ENCODE measurements around the gene CBR1. TPM values are rescaled to one million over a fixed set of nuclear protein-coding genes. Genes with fewer than 3 reads are reported as not detected.

CBR1 gene
- total and polyA plus RNA-seq, 2 of the 8 experiments (the other 6 are each of a cell fraction or from before 2014, with no cell fraction given), result 1.8 to 207 TPM

GRCh38 chr21:36080386-36080785, 10.6 kb downstream of the CBR1 start:
- H2AFZ ChIP-seq (ENCODE audit: low read length), result no peak overlapping the region
- H3K36me3 ChIP-seq (ENCODE audit: control insufficient read depth in 2 of 4, insufficient read depth in 4 of 4, low read length in 3 of 4), result no peaks in the 10 kb centered on the region
- no peak overlapping the region for H3K56ac ChIP-seq (replicated peaks; ENCODE audit: insufficient read length, low read depth, low read length)
- H3K27ac ChIP-seq (ENCODE audit: low read depth, low read length), result no peak overlapping the region
- H3K4me1 ChIP-seq (replicated peaks in 1 of 4; ENCODE audit: control insufficient read depth in 3 of 4, insufficient read depth in 4 of 4, low read length in 3 of 4), result peaks cover 0 to under 1% (median under 1%) of the 10 kb centered on the region in 4 experiments; a peak in 2 of 7 replicates
- H4K5ac ChIP-seq (ENCODE audit: insufficient read length, low read depth, low read length), result no peak overlapping the region
- H3K23ac ChIP-seq (ENCODE audit: insufficient read length), result no peak overlapping the region
- no peak overlapping the region for H2BK120ac ChIP-seq (replicated peaks; ENCODE audit: low read depth, low read length)
- POLR2A ChIA-PET (ENCODE audit: partially characterized antibody), result interaction anchor here (1.0 to 1.6 kb wide), 2 partner anchors 10 to 21 kb away, joined by 3 to 7 read pairs; partner anchors contain the start of gene CBR1
- FAIRE-seq, result no peak
- CTCF ChIA-PET (ENCODE audit: partially characterized antibody), result interaction anchor here (0.6 to 3.0 kb wide), 3 partner anchors 24 to 32 kb away, joined by 3 to 8 read pairs (median 3); no protein-coding TSS in a partner anchor
- H2BK15ac ChIP-seq (ENCODE audit: low read length), result no peak overlapping the region
- no peaks in the 10 kb centered on the region for H3K79me2 ChIP-seq (ENCODE audit: control insufficient read depth in 1 of 2, insufficient read depth in 2 of 2, low read length in 2 of 2)
- no peaks in the 10 kb centered on the region for H3K79me1 ChIP-seq (ENCODE audit: low read depth, low read length)
- no peak for TF ChIP-seq EGR1 (IDR thresholded peaks at IDR 0.05; ENCODE audit: borderline replicate concordance, low read depth, low read length)
- TF ChIP-seq SIRT6 (IDR thresholded peaks at IDR 0.05; ENCODE audit: low read length), result no peak
- no peak for TF ChIP-seq SIX5 (IDR thresholded peaks at IDR 0.05; ENCODE audit: low read depth, low read length)
- no peak for TF ChIP-seq POU5F1 (IDR thresholded peaks at IDR 0.05; ENCODE audit: low read depth, low read length)
- H4K8ac ChIP-seq (ENCODE audit: extremely low read depth, insufficient read depth, low read length), result no peak overlapping the region
- H4K91ac ChIP-seq (replicated peaks; ENCODE audit: insufficient read length, low read length), result no peak overlapping the region
- no peaks in the 10 kb centered on the region for H3K23me2 ChIP-seq (ENCODE audit: low read depth, low read length)
- no peak overlapping the region for H3K18ac ChIP-seq (ENCODE audit: extremely low read depth, low read length)
- WGBS, 2 experiments (ENCODE audit: extremely low coverage in 1 of 2, insufficient coverage in 1 of 2, insufficient read length in 1 of 2, insufficient replicate concordance in 2 of 2, low coverage in 1 of 2, low lambda C conversion rate in 2 of 2, missing lambda C conversion rate in 1 of 2), result 88% methylated on average over 1 of the region's 1 CpG; no CpG with 5 or more reads in 1 of the 2 experiments
- H2BK5ac ChIP-seq (ENCODE audit: low read depth, low read length), result no peak overlapping the region
- DNase-seq (ENCODE audit: low read depth in 1 of 2, low spot score in 2 of 2), result no peak
- no peak overlapping the region for H3K9ac ChIP-seq (replicated peaks in 1 of 4; ENCODE audit: extremely low read depth in 1 of 4, low read depth in 3 of 4, low read length in 3 of 4)
- H4K20me1 ChIP-seq (replicated peaks in 1 of 2; ENCODE audit: control insufficient read depth in 1 of 2, insufficient read depth in 2 of 2, low read length in 2 of 2), result no peaks in the 10 kb centered on the region
- H3K14ac ChIP-seq (ENCODE audit: insufficient read length), result no peak overlapping the region
- no peak overlapping the region for H3K4me2 ChIP-seq (ENCODE audit: insufficient read depth in 1 of 2, low read depth in 2 of 2, low read length in 2 of 2)
- no peak overlapping the region for H2AK5ac ChIP-seq (ENCODE audit: low read depth, low read length)
- H3K4me3 ChIP-seq (ENCODE audit: extremely low read depth in 1 of 4, insufficient read depth in 2 of 4, low read depth in 3 of 4, low read length in 4 of 4), result no peak overlapping the region
- H3K4ac ChIP-seq (replicated peaks; ENCODE audit: insufficient read length, low read depth, low read length), result no peak overlapping the region
- H3K9me3 ChIP-seq (ENCODE audit: insufficient read depth in 2 of 2, low read depth in 1 of 2, low read length in 1 of 2), result no peaks in the 10 kb centered on the region
- no peak overlapping the region for H2BK20ac ChIP-seq (ENCODE audit: low read length)
- no peaks in the 10 kb centered on the region; a peak in 1 of 7 replicates for H3K27me3 ChIP-seq (replicated peaks in 1 of 4; ENCODE audit: control insufficient read depth in 3 of 4, extremely low read depth in 1 of 4, insufficient read depth in 3 of 4, low read length in 3 of 4)
- no peak overlapping the region for H2BK12ac ChIP-seq (ENCODE audit: low read depth, low read length)

All from H1 (cell line).